HEK293T (cell line): Measurements from ENCODE around the gene STX5.

Experiments used
- ARNT ChIP-seq: fragments of 450-650 bp; IDR thresholded peaks from 2 replicates; pipeline ENCODE4 v1.6.1; 2017; ENCODE audit warnings: mild to moderate bottlenecking
- BHLHE40 ChIP-seq: fragments of 450-650 bp; IDR thresholded peaks from 2 replicates; pipeline ENCODE4 v1.6.1; 2016; ENCODE audit warnings: mild to moderate bottlenecking, moderate library complexity, borderline replicate concordance
- FOXA1 ChIP-seq: fragments of 450-650 bp; IDR thresholded peaks from 2 replicates; pipeline ENCODE4 v1.6.1; 2016; ENCODE audit warnings: mild to moderate bottlenecking
- FOXM1 ChIP-seq: fragments of 450-650 bp; IDR thresholded peaks from 2 replicates; pipeline ENCODE4 v1.6.1; 2017; ENCODE audit warnings: mild to moderate bottlenecking, borderline replicate concordance
- HDGF ChIP-seq: fragments of 450-650 bp; IDR thresholded peaks from 2 replicates; pipeline ENCODE4 v1.6.1; 2017; ENCODE audit warnings: antibody characterized with exemption, borderline replicate concordance
- NFRKB ChIP-seq: fragments of 450-650 bp; IDR thresholded peaks from 2 replicates; pipeline ENCODE4 v1.6.1; 2016; ENCODE audit warnings: mild to moderate bottlenecking, moderate library complexity
- SP1 ChIP-seq: fragments of 450-650 bp; IDR thresholded peaks from 2 replicates; pipeline ENCODE4 v1.6.1; 2017
- TARDBP ChIP-seq: fragments of 450-650 bp; IDR thresholded peaks from 2 replicates; pipeline ENCODE4 v1.6.1; 2016

- TF ChIP-seq FOXM1 (no peak), TARDBP (no peak), SP1 (no peak), HDGF (no peak), BHLHE40 (no peak), NFRKB (no peak), FOXA1 (no peak), ARNT (no peak)
These were observed 15.3 kb downstream of the STX5 start for GRCh38 chr11:62816557-62816956.
